HepG2 (cell line): ENCODE results near the gene METTL22. TPM values are rescaled to one million over a fixed set of nuclear protein-coding genes. Genes with fewer than 3 reads are reported as not detected.

ENCODE experiments used
- ASH2L ChIP-seq: fragments of 300-600, 200-600 bp; sonication (generic); IDR thresholded peaks from 2 replicates; pipeline ENCODE4 v1.7.0; 2017; ENCODE audit warnings: low read depth, mild to moderate bottlenecking, moderate library complexity, mixed read lengths, low read length; ENCODE audit not compliant: insufficient read length
- CBX5 ChIP-seq: sonication (generic); formaldehyde crosslinking; IDR thresholded peaks from 2 replicates; pipeline ENCODE4 v1.4.0; 2020; ENCODE audit warnings: missing genetic modification reagents, borderline replicate concordance
- HHEX ChIP-seq: IDR thresholded peaks from 2 replicates; pipeline ENCODE4 v1.6.1; 2016; ENCODE audit warnings: control low read depth
- KDM5B ChIP-seq: sonication (generic); formaldehyde crosslinking; IDR thresholded peaks from 2 replicates; pipeline ENCODE4 v1.4.0; 2020; ENCODE audit warnings: missing genetic modification reagents, mild to moderate bottlenecking, borderline replicate concordance
- ZNF124 ChIP-seq: sonication (generic); formaldehyde crosslinking; IDR thresholded peaks from 2 replicates; pipeline ENCODE4 v1.4.0; 2020; ENCODE audit warnings: missing genetic modification reagents
- ZNF20 ChIP-seq: sonication (generic); formaldehyde crosslinking; IDR thresholded peaks from 2 replicates; pipeline ENCODE4 v1.4.0; 2020; ENCODE audit warnings: mild to moderate bottlenecking, moderate library complexity, missing genetic modification reagents
- ZNF615 ChIP-seq: sonication (generic); formaldehyde crosslinking; IDR thresholded peaks from 2 replicates; pipeline ENCODE4 v1.5.0; 2020; ENCODE audit warnings: mild to moderate bottlenecking, missing genetic modification reagents, borderline replicate concordance
- ZNF670 ChIP-seq: sonication (generic); formaldehyde crosslinking; IDR thresholded peaks from 2 replicates; pipeline ENCODE4 v1.8.0; 2022; ENCODE audit warnings: mild to moderate bottlenecking, missing genetic modification reagents, borderline replicate concordance
- ZSCAN9 ChIP-seq: IDR thresholded peaks from 2 replicates; pipeline ENCODE4 v1.6.1; 2016; ENCODE audit warnings: borderline replicate concordance
- polyA plus RNA-seq, 8 experiments: library from polyadenylated mRNA; depleted of rRNA in 3 of 8; stranded (reverse) in 7 of 8; unstranded in 1 of 8; fragments of >200 nt; fragmentation: Illumina TruSeq in 4 of 8; extraction: Trizol in 4 of 8; gene quantifications; 2 replicates each; pipeline versions ENCODE4 v1.2.1 to v1.2.3, GENCODE V29; 2011 to 2016; ENCODE audit warnings: low read depth in 4 of 8, missing spikeins in 1 of 8, mixed read lengths in 1 of 8; ENCODE audit not compliant: insufficient read depth in 1 of 8
- total RNA-seq, 5 experiments: library from RNA; depleted of rRNA; stranded (reverse); fragments of >200 nt; fragmentation: Illumina TruSeq; extraction: Trizol; gene quantifications; 2 replicates each; pipeline ENCODE4 v1.2.3, GENCODE V29; 2016; ENCODE audit warnings: low read depth in 1 of 5
- TF ChIP-seq, protein P1 (sequence below): sonication (generic); formaldehyde crosslinking; IDR thresholded peaks from 2 replicates; pipeline ENCODE4 v1.4.0; 2020; ENCODE audit warnings: mild to moderate bottlenecking, missing genetic modification reagents
- TF ChIP-seq, protein P2 (sequence below): sonication (generic); formaldehyde crosslinking; IDR thresholded peaks from 2 replicates; pipeline ENCODE4 v1.4.0; 2020; ENCODE audit warnings: missing genetic modification reagents
- TF ChIP-seq, protein P3 (sequence below): sonication (generic); formaldehyde crosslinking; IDR thresholded peaks from 2 replicates; pipeline ENCODE4 v1.8.1; 2023; ENCODE audit warnings: mild to moderate bottlenecking, missing genetic modification reagents
- TF ChIP-seq, protein P4 (sequence below): sonication (generic); formaldehyde crosslinking; IDR thresholded peaks from 2 replicates; pipeline ENCODE4 v1.8.0; 2022; ENCODE audit warnings: mild to moderate bottlenecking, missing genetic modification reagents, moderate library complexity

Gene METTL22
- total and polyA plus RNA-seq, 2 of the 13 experiments (the other 11 are each of a cell fraction or from before 2014, with no cell fraction given) = 36.2 to 94.8 TPM

DNA sequence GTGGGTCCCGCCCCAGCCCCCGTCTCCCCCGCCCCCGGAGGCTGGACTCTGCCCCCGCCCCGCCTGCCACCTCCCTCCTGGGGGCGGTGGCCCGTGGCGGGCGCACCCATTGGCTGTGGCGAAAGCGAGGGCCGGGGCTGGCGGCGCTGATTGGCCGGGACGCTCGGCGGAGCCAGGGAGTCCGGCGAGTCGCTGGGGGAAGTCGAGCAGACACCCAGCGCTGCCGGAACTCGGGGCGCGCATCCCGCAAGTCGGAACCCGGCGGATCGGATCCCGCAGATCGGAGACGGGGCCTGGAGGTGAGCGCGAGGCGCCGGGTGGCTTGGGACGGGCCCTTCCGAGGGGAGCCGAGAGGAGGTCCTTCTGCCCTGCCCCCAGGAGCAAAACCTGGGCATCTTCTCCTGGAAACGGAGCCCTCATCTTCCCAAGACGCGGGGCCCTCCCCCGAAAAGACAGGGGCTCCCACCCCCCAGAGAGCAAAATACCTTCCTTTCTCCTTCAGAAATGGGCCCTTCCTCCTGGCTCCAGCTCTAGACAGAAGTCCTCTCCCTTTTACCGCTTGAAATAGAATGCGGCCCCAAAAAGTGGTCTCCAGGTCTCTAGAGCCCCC, 53.0 kb downstream of the METTL22 start, which contains the start of gene ABAT (continued):
- TF ChIP-seq, protein P1, sequence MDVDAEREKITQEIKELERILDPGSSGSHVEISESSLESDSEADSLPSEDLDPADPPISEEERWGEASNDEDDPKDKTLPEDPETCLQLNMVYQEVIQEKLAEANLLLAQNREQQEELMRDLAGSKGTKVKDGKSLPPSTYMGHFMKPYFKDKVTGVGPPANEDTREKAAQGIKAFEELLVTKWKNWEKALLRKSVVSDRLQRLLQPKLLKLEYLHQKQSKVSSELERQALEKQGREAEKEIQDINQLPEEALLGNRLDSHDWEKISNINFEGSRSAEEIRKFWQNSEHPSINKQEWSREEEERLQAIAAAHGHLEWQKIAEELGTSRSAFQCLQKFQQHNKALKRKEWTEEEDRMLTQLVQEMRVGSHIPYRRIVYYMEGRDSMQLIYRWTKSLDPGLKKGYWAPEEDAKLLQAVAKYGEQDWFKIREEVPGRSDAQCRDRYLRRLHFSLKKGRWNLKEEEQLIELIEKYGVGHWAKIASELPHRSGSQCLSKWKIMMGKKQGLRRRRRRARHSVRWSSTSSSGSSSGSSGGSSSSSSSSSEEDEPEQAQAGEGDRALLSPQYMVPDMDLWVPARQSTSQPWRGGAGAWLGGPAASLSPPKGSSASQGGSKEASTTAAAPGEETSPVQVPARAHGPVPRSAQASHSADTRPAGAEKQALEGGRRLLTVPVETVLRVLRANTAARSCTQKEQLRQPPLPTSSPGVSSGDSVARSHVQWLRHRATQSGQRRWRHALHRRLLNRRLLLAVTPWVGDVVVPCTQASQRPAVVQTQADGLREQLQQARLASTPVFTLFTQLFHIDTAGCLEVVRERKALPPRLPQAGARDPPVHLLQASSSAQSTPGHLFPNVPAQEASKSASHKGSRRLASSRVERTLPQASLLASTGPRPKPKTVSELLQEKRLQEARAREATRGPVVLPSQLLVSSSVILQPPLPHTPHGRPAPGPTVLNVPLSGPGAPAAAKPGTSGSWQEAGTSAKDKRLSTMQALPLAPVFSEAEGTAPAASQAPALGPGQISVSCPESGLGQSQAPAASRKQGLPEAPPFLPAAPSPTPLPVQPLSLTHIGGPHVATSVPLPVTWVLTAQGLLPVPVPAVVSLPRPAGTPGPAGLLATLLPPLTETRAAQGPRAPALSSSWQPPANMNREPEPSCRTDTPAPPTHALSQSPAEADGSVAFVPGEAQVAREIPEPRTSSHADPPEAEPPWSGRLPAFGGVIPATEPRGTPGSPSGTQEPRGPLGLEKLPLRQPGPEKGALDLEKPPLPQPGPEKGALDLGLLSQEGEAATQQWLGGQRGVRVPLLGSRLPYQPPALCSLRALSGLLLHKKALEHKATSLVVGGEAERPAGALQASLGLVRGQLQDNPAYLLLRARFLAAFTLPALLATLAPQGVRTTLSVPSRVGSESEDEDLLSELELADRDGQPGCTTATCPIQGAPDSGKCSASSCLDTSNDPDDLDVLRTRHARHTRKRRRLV (CRISPR knock-in tag) = peak; percentile 37; the same call in 1 of the 2 replicates
- no peak for TF ChIP-seq CBX5 (CRISPR knock-in tag)
- TF ChIP-seq, protein P2, sequence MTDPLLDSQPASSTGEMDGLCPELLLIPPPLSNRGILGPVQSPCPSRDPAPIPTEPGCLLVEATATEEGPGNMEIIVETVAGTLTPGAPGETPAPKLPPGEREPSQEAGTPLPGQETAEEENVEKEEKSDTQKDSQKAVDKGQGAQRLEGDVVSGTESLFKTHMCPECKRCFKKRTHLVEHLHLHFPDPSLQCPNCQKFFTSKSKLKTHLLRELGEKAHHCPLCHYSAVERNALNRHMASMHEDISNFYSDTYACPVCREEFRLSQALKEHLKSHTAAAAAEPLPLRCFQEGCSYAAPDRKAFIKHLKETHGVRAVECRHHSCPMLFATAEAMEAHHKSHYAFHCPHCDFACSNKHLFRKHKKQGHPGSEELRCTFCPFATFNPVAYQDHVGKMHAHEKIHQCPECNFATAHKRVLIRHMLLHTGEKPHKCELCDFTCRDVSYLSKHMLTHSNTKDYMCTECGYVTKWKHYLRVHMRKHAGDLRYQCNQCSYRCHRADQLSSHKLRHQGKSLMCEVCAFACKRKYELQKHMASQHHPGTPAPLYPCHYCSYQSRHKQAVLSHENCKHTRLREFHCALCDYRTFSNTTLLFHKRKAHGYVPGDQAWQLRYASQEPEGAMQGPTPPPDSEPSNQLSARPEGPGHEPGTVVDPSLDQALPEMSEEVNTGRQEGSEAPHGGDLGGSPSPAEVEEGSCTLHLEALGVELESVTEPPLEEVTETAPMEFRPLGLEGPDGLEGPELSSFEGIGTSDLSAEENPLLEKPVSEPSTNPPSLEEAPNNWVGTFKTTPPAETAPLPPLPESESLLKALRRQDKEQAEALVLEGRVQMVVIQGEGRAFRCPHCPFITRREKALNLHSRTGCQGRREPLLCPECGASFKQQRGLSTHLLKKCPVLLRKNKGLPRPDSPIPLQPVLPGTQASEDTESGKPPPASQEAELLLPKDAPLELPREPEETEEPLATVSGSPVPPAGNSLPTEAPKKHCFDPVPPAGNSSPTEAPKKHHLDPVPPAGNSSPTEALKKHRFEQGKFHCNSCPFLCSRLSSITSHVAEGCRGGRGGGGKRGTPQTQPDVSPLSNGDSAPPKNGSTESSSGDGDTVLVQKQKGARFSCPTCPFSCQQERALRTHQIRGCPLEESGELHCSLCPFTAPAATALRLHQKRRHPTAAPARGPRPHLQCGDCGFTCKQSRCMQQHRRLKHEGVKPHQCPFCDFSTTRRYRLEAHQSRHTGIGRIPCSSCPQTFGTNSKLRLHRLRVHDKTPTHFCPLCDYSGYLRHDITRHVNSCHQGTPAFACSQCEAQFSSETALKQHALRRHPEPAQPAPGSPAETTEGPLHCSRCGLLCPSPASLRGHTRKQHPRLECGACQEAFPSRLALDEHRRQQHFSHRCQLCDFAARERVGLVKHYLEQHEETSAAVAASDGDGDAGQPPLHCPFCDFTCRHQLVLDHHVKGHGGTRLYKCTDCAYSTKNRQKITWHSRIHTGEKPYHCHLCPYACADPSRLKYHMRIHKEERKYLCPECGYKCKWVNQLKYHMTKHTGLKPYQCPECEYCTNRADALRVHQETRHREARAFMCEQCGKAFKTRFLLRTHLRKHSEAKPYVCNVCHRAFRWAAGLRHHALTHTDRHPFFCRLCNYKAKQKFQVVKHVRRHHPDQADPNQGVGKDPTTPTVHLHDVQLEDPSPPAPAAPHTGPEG (CRISPR knock-in tag) = no peak
- no peak for TF ChIP-seq ZNF615 (CRISPR knock-in tag)
- TF ChIP-seq, protein P3, sequence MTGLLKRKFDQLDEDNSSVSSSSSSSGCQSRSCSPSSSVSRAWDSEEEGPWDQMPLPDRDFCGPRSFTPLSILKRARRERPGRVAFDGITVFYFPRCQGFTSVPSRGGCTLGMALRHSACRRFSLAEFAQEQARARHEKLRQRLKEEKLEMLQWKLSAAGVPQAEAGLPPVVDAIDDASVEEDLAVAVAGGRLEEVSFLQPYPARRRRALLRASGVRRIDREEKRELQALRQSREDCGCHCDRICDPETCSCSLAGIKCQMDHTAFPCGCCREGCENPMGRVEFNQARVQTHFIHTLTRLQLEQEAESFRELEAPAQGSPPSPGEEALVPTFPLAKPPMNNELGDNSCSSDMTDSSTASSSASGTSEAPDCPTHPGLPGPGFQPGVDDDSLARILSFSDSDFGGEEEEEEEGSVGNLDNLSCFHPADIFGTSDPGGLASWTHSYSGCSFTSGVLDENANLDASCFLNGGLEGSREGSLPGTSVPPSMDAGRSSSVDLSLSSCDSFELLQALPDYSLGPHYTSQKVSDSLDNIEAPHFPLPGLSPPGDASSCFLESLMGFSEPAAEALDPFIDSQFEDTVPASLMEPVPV = no peak; the same call in 1 of the 2 replicates
- TF ChIP-seq, protein P4, sequence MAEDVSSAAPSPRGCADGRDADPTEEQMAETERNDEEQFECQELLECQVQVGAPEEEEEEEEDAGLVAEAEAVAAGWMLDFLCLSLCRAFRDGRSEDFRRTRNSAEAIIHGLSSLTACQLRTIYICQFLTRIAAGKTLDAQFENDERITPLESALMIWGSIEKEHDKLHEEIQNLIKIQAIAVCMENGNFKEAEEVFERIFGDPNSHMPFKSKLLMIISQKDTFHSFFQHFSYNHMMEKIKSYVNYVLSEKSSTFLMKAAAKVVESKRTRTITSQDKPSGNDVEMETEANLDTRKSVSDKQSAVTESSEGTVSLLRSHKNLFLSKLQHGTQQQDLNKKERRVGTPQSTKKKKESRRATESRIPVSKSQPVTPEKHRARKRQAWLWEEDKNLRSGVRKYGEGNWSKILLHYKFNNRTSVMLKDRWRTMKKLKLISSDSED (CRISPR knock-in tag) = no peak
- no peak for TF ChIP-seq ZSCAN9
- peak; percentile 59 for TF ChIP-seq ASH2L
- TF ChIP-seq ZNF124 = 0 out of 2 replicates have a peak, but pooled peaks have one; percentile 69
- no peak for TF ChIP-seq HHEX
- TF ChIP-seq KDM5B (CRISPR knock-in tag) = peak; percentile 82; the same call in 1 of the 2 replicates
- no peak for TF ChIP-seq ZNF20 (CRISPR knock-in tag)
- TF ChIP-seq ZNF670 (CRISPR knock-in tag) = no peak
